Activated CD4-positive, alpha-beta T cell treated with anti-CD3 and anti-CD28 coated beads, Interleukin-2, amount 10 ng/mL, durations not matched to agents 24 days and 14 days (primary cell): Measurements from ENCODE around the gene PDK1. TPM values are rescaled to one million over a fixed set of nuclear protein-coding genes. Genes with fewer than 3 reads are reported as not detected.
"Not testable (repeated sequence)": the region's sequence is repeated elsewhere in the genome, so short reads cannot be mapped to it uniquely, and the experiment has no call there.

Source experiments
- DNase-seq: peaks from one replicate; pipeline ENCODE4 v3.0.0; 2022
- H3K27ac Mint-ChIP-seq: one replicate; pipeline ENCODE4 v1.8.0; 2022; ENCODE audit warnings: mild to moderate bottlenecking, mixed read lengths
- H3K27me3 Mint-ChIP-seq: one replicate; pipeline ENCODE4 v1.8.0; 2022; ENCODE audit warnings: mixed read lengths
- H3K36me3 Mint-ChIP-seq: one replicate; pipeline ENCODE4 v1.8.0; 2022; ENCODE audit warnings: low read depth, mild to moderate bottlenecking, mixed read lengths
- H3K4me1 Mint-ChIP-seq: one replicate; pipeline ENCODE4 v1.8.0; 2021; ENCODE audit warnings: mixed read lengths
- H3K4me3 Mint-ChIP-seq: one replicate; pipeline ENCODE4 v1.8.0; 2022; ENCODE audit warnings: mild to moderate bottlenecking, moderate library complexity, mixed read lengths
- H3K9me3 Mint-ChIP-seq: one replicate; pipeline ENCODE4 v1.8.0; 2021; ENCODE audit warnings: mixed read lengths
- intact Hi-C: fragments of 100-400 bp; cut with micrococcal nuclease; formaldehyde crosslinking; loops from one replicate; pipeline ENCODE4 v1.15.1; 2023
- total RNA-seq: library from RNA; stranded (reverse); gene quantifications from 2 replicates; pipeline ENCODE4 v1.2.3, GENCODE V29; 2022

Gene PDK1
- total RNA-seq, 1 donor from 2014 or later, result 42.6 TPM

GRCh38 chr2:172537851-172538250 is 18.0 kb upstream of the PDK1 start:
- H3K36me3 Mint-ChIP-seq, result peaks cover 42% of the 10 kb centered on the region
- H3K27ac Mint-ChIP-seq, H3K4me3 Mint-ChIP-seq, DNase-seq, H3K27me3 Mint-ChIP-seq, H3K4me1 Mint-ChIP-seq, intact Hi-C loops: not testable (repeated sequence)
- peaks cover 20% of the 10 kb centered on the region for H3K9me3 Mint-ChIP-seq

- no peaks in the 10 kb centered on the region for H3K27me3 Mint-ChIP-seq
- H3K27ac Mint-ChIP-seq, result no peak overlapping the region
- no peak overlapping the region for H3K4me3 Mint-ChIP-seq
- H3K4me1 Mint-ChIP-seq, result peaks cover 2% of the 10 kb centered on the region
- H3K36me3 Mint-ChIP-seq, result peaks cover 47% of the 10 kb centered on the region
- no peak for DNase-seq
- intact Hi-C loops, result no loop called here
- peaks cover 18% of the 10 kb centered on the region for H3K9me3 Mint-ChIP-seq
These were observed 16.1 kb upstream of the PDK1 start for GRCh38 chr2:172539767-172540166.

- H3K4me1 Mint-ChIP-seq, result peaks cover 2% of the 10 kb centered on the region
- H3K27ac Mint-ChIP-seq, result no peak overlapping the region
- DNase-seq, result no peak
- intact Hi-C loops, result no loop called here
- peaks cover 20% of the 10 kb centered on the region for H3K9me3 Mint-ChIP-seq
- peaks cover 43% of the 10 kb centered on the region for H3K36me3 Mint-ChIP-seq
- no peaks in the 10 kb centered on the region for H3K27me3 Mint-ChIP-seq
- H3K4me3 Mint-ChIP-seq, result no peak overlapping the region
These were observed 15.5 kb upstream of the PDK1 start for GRCh38 chr2:172540421-172540820.

- H3K4me3 Mint-ChIP-seq, result no peak overlapping the region
- peaks cover 12% of the 10 kb centered on the region for H3K9me3 Mint-ChIP-seq
- DNase-seq, result no peak
- H3K36me3 Mint-ChIP-seq, result peaks cover 47% of the 10 kb centered on the region
- H3K27me3 Mint-ChIP-seq, result no peaks in the 10 kb centered on the region
- H3K27ac Mint-ChIP-seq, result no peak overlapping the region
- intact Hi-C loops, result no loop called here
- peaks cover 12% of the 10 kb centered on the region for H3K4me1 Mint-ChIP-seq
These were observed 10.3 kb upstream of the PDK1 start for GRCh38 chr2:172545408-172546075.

GRCh38 chr2:172549131-172549530 is 6.8 kb upstream of the PDK1 start:
- no peaks in the 10 kb centered on the region for H3K27me3 Mint-ChIP-seq
- intact Hi-C loops, result no loop called here
- peaks cover 4% of the 10 kb centered on the region for H3K9me3 Mint-ChIP-seq
- DNase-seq, result no peak
- no peak overlapping the region for H3K27ac Mint-ChIP-seq
- no peak overlapping the region for H3K4me3 Mint-ChIP-seq
- H3K36me3 Mint-ChIP-seq, result peaks cover 45% of the 10 kb centered on the region
- H3K4me1 Mint-ChIP-seq, result peaks cover 34% of the 10 kb centered on the region

DNA sequence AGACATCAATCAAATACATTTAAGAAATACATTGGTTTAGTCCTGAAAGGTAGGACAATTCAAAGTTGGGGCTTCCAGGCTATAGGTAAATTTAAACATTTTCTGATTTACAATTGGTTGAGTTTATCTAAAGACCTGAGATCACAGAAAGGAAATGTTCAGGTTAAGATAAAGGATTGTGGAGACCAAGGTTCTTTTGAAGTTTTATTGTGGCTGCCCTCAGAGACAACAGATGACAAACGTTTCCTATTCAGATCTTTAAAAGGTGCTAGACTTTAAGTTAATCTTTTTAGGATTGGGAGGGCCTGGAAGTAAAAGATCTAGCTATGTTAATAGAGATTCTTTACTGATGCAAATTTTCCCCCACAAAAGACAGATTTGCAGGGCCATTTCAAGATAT is 6.1 kb upstream of the PDK1 start:
- H3K4me3 Mint-ChIP-seq, result peak overlapping the region; percentile 45
- H3K4me1 Mint-ChIP-seq, result peaks cover 38% of the 10 kb centered on the region
- intact Hi-C loops, result loop anchor here (10.0 kb wide), 4 partner anchors 655 to 1845 kb away; partner anchors contain the start of genes CDCA7, DCAF17, METTL8 and SCRN3
- not testable (repeated sequence) for H3K27ac Mint-ChIP-seq, H3K27me3 Mint-ChIP-seq, H3K9me3 Mint-ChIP-seq
- H3K36me3 Mint-ChIP-seq, result peaks cover 44% of the 10 kb centered on the region
- DNase-seq, result peak; percentile 68

DNA sequence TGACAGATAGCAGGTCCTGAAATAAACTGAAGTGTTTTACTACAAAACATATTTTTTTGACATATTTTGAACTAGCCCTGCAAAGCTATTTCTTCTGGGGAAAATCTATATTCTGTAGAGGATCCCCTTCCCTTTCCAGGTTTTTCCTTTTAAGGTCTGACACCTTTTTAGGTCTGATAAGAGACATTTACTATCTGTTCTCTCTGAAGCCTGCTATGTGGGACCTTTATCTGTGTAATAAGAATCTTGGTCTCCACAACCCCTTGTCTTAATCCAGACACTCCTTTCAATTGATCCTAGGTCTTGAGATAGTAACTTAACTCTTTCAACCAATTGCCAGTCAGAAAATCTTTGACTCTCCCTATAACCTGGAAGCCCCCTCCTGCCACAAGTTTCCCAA is 5.5 kb upstream of the PDK1 start:
- Mint-ChIP-seq H3K4me1 (peaks cover 42% of the 10 kb centered on the region), H3K27me3 (no peaks in the 10 kb centered on the region), H3K4me3 (no peak overlapping the region), H3K9me3 (peaks cover under 1% of the 10 kb centered on the region), H3K36me3 (peaks cover 42% of the 10 kb centered on the region), H3K27ac (no peak overlapping the region)
- no peak for DNase-seq
- intact Hi-C loops, result loop anchor here (10.0 kb wide), 4 partner anchors 656 to 1844 kb away; partner anchors contain the start of genes CDCA7, DCAF17, METTL8 and SCRN3

- peaks cover 37% of the 10 kb centered on the region for H3K36me3 Mint-ChIP-seq
- no peak overlapping the region for H3K4me3 Mint-ChIP-seq
- intact Hi-C loops, result loop anchor here (10.0 kb wide), 4 partner anchors 656 to 1844 kb away; partner anchors contain the start of genes CDCA7, DCAF17, METTL8 and SCRN3
- H3K4me1 Mint-ChIP-seq, result peaks cover 43% of the 10 kb centered on the region
- no peak overlapping the region for H3K27ac Mint-ChIP-seq
- H3K27me3 Mint-ChIP-seq, result no peaks in the 10 kb centered on the region
- no peaks in the 10 kb centered on the region for H3K9me3 Mint-ChIP-seq
- DNase-seq, result no peak
These were observed 4.6 kb upstream of the PDK1 start for GRCh38 chr2:172551271-172551670.

DNA sequence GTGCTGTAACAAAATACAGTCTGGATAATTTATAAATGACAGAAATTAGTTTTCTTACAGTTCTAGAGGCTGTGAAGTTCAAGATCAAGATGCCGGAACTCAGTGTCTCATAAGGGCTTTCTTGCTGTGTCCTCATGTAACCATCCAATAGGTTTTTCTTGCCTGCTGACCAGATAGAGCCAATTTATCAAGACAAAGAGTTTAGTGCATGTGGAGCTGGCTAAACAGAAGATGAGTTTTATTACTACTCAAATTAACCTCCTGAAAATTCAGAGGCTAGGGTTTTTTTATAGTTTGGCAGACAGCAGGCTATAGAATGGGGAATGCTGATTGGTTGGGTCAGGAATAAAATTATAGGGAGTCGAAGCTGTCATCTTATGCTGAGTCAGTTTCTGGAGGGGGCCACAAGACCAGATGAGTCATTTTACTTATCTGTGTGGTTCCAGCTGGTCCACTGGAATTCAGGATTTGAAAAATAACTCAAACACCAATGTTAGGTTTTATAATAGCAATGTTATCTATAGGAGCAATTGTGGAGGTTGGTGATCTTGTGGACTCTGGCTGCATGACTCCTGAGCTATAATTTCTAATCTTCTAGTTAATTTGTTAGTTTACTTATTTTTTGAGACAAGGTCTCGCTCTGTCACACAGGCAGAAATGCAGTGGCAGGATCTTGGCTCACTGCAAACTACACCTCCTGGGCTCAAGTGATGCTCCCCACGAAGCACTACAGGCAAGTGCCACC is 3.2 kb upstream of the PDK1 start:
- Mint-ChIP-seq H3K4me3 (no peak overlapping the region), H3K4me1 (peaks cover 54% of the 10 kb centered on the region)
- intact Hi-C loops, result loop anchor here (10.0 kb wide), 4 partner anchors 658 to 1842 kb away; partner anchors contain the start of genes CDCA7, DCAF17, METTL8 and SCRN3

GRCh38 chr2:172554352-172555271 is 1.3 kb upstream of the PDK1 start:
- intact Hi-C loops, result loop anchor here (1.0 to 10.0 kb wide), 8 partner anchors 557 to 1840 kb away; partner anchors contain the start of genes CDCA7, DCAF17, DYNC1I2 and HAT1
- no peaks in the 10 kb centered on the region for H3K9me3 Mint-ChIP-seq
- H3K4me1 Mint-ChIP-seq, result peaks cover 63% of the 10 kb centered on the region
- DNase-seq, result peak; percentile 64
- H3K4me3 Mint-ChIP-seq, result peak overlapping the region; percentile 91
- H3K27me3 Mint-ChIP-seq, result no peaks in the 10 kb centered on the region
- H3K27ac Mint-ChIP-seq, result peak overlapping the region; percentile 72
- peaks cover 37% of the 10 kb centered on the region for H3K36me3 Mint-ChIP-seq

More for the DNA sequence above, 3.2 kb upstream of the PDK1 start:
- H3K27me3 Mint-ChIP-seq, result no peaks in the 10 kb centered on the region
- H3K36me3 Mint-ChIP-seq, result peaks cover 39% of the 10 kb centered on the region
- H3K27ac Mint-ChIP-seq, result no peak overlapping the region
- H3K9me3 Mint-ChIP-seq, result no peaks in the 10 kb centered on the region
- DNase-seq, result peak; percentile 27

GRCh38 chr2:172555272-172555521 is 693 bp upstream of the PDK1 start:
- intact Hi-C loops, result loop anchor here (1.0 to 10.0 kb wide), 8 partner anchors 558 to 1840 kb away; partner anchors contain the start of genes CDCA7, DCAF17, DYNC1I2 and HAT1
- no peak for DNase-seq
- Mint-ChIP-seq H3K36me3 (peaks cover 35% of the 10 kb centered on the region), H3K27me3 (no peaks in the 10 kb centered on the region), H3K4me3 (peak overlapping the region; percentile 91), H3K4me1 (peaks cover 57% of the 10 kb centered on the region), H3K9me3 (no peaks in the 10 kb centered on the region), H3K27ac (peak overlapping the region; percentile 97)

GRCh38 chr2:172556284-172557033 is 569 bp downstream of the PDK1 start:
- Mint-ChIP-seq H3K27ac (peak overlapping the region; percentile 97), H3K4me3 (peak overlapping the region; percentile 98), H3K4me1 (peaks cover 51% of the 10 kb centered on the region), H3K27me3 (no peaks in the 10 kb centered on the region), H3K36me3 (peaks cover 40% of the 10 kb centered on the region), H3K9me3 (no peaks in the 10 kb centered on the region)
- DNase-seq, result peak; percentile 92
- intact Hi-C loops, result loop anchor here (1.0 to 10.0 kb wide), 11 partner anchors 9 to 1838 kb away; partner anchors contain the start of genes CDCA7, DCAF17, DYNC1I2 and GORASP2

GRCh38 chr2:172558372-172558771 is 2.5 kb downstream of the PDK1 start:
- Mint-ChIP-seq H3K36me3 (peaks cover 51% of the 10 kb centered on the region), H3K9me3 (no peaks in the 10 kb centered on the region), H3K4me1 (peaks cover 50% of the 10 kb centered on the region), H3K27ac (no peak overlapping the region), H3K4me3 (peak overlapping the region; percentile 98), H3K27me3 (no peaks in the 10 kb centered on the region)
- intact Hi-C loops, result loop anchor here (5.0 to 10.0 kb wide), 7 partner anchors 561 to 1836 kb away; partner anchors contain the start of genes CDCA7, DCAF17, DYNC1I2 and METAP1D
- no peak for DNase-seq
